HEK293T (cell line): Measurements from ENCODE around the gene ELP1.

ENCODE experiments used
- BHLHE40 ChIP-seq: fragments of 450-650 bp; IDR thresholded peaks from 2 replicates; pipeline ENCODE4 v1.6.1; 2016; ENCODE audit warnings: mild to moderate bottlenecking, moderate library complexity, borderline replicate concordance
- ELF4 ChIP-seq: fragments of 450-650 bp; IDR thresholded peaks from 2 replicates; pipeline ENCODE4 v1.6.1; 2017; ENCODE audit warnings: antibody characterized with exemption
- FOXM1 ChIP-seq: fragments of 450-650 bp; IDR thresholded peaks from 2 replicates; pipeline ENCODE4 v1.6.1; 2017; ENCODE audit warnings: mild to moderate bottlenecking, borderline replicate concordance
- HDGF ChIP-seq: fragments of 450-650 bp; IDR thresholded peaks from 2 replicates; pipeline ENCODE4 v1.6.1; 2017; ENCODE audit warnings: antibody characterized with exemption, borderline replicate concordance
- NFRKB ChIP-seq: fragments of 450-650 bp; IDR thresholded peaks from 2 replicates; pipeline ENCODE4 v1.6.1; 2016; ENCODE audit warnings: mild to moderate bottlenecking, moderate library complexity
- SP1 ChIP-seq: fragments of 450-650 bp; IDR thresholded peaks from 2 replicates; pipeline ENCODE4 v1.6.1; 2017
- SUZ12 ChIP-seq: fragments of 450-650 bp; IDR thresholded peaks from 2 replicates; pipeline ENCODE4 v1.6.1; 2016; ENCODE audit warnings: mild to moderate bottlenecking
- TARDBP ChIP-seq: fragments of 450-650 bp; IDR thresholded peaks from 2 replicates; pipeline ENCODE4 v1.6.1; 2016
- ZNF384 ChIP-seq: fragments of 450-650 bp; IDR thresholded peaks from 2 replicates; pipeline ENCODE4 v1.6.1; 2016
- TF ChIP-seq, protein P1 (sequence below): fragments of 450-650 bp; IDR thresholded peaks from 2 replicates; pipeline ENCODE4 v1.6.1; 2016

DNA sequence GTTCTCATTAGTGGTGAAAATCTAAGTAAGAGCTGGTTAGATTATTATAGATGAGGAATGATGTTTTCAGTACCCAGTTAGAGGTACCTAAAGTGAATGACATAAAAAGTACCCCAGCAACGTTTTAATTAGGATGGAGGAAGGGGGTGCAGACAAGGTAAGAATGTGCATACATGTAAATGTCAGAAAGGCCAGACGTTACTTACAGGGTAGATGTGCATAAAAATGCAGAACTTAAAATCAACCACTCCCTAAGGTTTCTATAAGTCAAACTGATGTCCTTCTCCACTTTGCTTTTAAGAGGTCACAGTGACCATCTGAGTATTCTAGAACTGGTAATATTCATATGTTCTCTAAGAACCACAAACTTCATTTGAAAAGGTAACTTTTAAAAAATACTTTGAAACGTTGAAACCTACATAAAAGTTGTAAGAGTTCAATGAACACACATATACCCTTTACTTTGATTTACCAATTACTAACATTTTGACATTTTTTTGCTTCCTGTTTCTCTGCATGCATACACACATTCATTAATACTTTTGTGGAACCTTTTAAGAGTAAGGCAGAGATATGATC lies 53.1 kb downstream of the ELP1 start:
- TF ChIP-seq ELF4 (no peak), TARDBP (no peak), HDGF (no peak), ZNF384 (no peak), SUZ12 (no peak), SP1 (no peak), BHLHE40 (no peak), FOXM1 (no peak), NFRKB (no peak)
- TF ChIP-seq, protein P1, sequence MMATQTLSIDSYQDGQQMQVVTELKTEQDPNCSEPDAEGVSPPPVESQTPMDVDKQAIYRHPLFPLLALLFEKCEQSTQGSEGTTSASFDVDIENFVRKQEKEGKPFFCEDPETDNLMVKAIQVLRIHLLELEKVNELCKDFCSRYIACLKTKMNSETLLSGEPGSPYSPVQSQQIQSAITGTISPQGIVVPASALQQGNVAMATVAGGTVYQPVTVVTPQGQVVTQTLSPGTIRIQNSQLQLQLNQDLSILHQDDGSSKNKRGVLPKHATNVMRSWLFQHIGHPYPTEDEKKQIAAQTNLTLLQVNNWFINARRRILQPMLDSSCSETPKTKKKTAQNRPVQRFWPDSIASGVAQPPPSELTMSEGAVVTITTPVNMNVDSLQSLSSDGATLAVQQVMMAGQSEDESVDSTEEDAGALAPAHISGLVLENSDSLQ = no peak
